Neural cell (in vitro differentiated cells): Measurements from ENCODE around the gene SNX24. TPM values are rescaled to one million over a fixed set of nuclear protein-coding genes. Genes with fewer than 3 reads are reported as not detected.

ENCODE experiments used
- H2AFZ ChIP-seq: fragments of 200-600, 300-800 bp; sonication (generic), shearing (Covaris generic); 2 replicates; pipeline ENCODE4 v1.6.0; 2014; ENCODE audit warnings: low read depth, mild to moderate bottlenecking, antibody characterized with exemption, low read length, moderate library complexity
- H3F3A ChIP-seq: fragments of 200-600 bp; shearing (Covaris generic); 2 replicates; pipeline ENCODE4 v1.6.1; 2016; ENCODE audit warnings: mild to moderate bottlenecking, moderate library complexity, mixed read lengths, antibody characterized with exemption, low read length; ENCODE audit not compliant: insufficient read depth, poor library complexity, severe bottlenecking
- H3K27ac ChIP-seq: fragments of 200-600, 300-800 bp; sonication (generic), shearing (Covaris generic); 2 replicates; pipeline ENCODE4 v1.5.1; 2014; ENCODE audit warnings: mild to moderate bottlenecking, low read length, moderate library complexity
- H3K27me3 ChIP-seq: fragments of 300-800, 200-600 bp; sonication (generic), shearing (Covaris generic); 2 replicates; pipeline ENCODE4 v1.6.0; 2014; ENCODE audit warnings: mild to moderate bottlenecking, low read depth, low read length, moderate library complexity; ENCODE audit not compliant: insufficient read depth
- H3K36me3 ChIP-seq: fragments of 300-800, 200-600 bp; sonication (generic), shearing (Covaris generic); 2 replicates; pipeline ENCODE4 v1.5.1; 2014; ENCODE audit warnings: mild to moderate bottlenecking, antibody characterized with exemption, low read length, moderate library complexity; ENCODE audit not compliant: insufficient read depth
- H3K4me2 ChIP-seq: fragments of 300-800, 200-600 bp; sonication (generic), shearing (Covaris generic); 2 replicates; pipeline ENCODE4 v1.6.0; 2014; ENCODE audit warnings: mild to moderate bottlenecking, low read length
- H3K4me3 ChIP-seq: fragments of 300-800, 200-600 bp; sonication (generic), shearing (Covaris generic); 2 replicates; pipeline ENCODE4 v1.5.1; 2014; ENCODE audit warnings: mild to moderate bottlenecking, low read length, moderate library complexity
- H3K79me2 ChIP-seq: fragments of 200-600 bp; shearing (Covaris generic); replicated peaks from 2 replicates; pipeline ENCODE4 v1.6.0; 2014; ENCODE audit warnings: mild to moderate bottlenecking, low read length, moderate library complexity; ENCODE audit not compliant: insufficient read depth
- H3K9ac ChIP-seq: fragments of 300-800, 200-600 bp; sonication (generic), shearing (Covaris generic); 2 replicates; pipeline ENCODE4 v1.6.1; 2016; ENCODE audit warnings: mild to moderate bottlenecking, low read length, mixed read lengths
- H3K9me2 ChIP-seq: fragments of 200-600 bp; shearing (Covaris generic); 2 replicates; pipeline ENCODE4 v1.6.1; 2016; ENCODE audit warnings: mild to moderate bottlenecking, low read length, mixed read lengths; ENCODE audit not compliant: insufficient read depth
- H3K9me3 ChIP-seq: fragments of 200-600, 300-800 bp; sonication (generic), shearing (Covaris generic); 2 replicates; pipeline ENCODE4 v1.6.1; 2016; ENCODE audit warnings: mild to moderate bottlenecking, mixed run types, low read length, moderate library complexity, mixed read lengths
- H4K20me1 ChIP-seq: fragments of 200-600 bp; shearing (Covaris generic); 2 replicates; pipeline ENCODE4 v1.6.1; 2016; ENCODE audit warnings: mild to moderate bottlenecking, mixed run types; ENCODE audit not compliant: insufficient read depth
- EP300 ChIP-seq: fragments of 450-650 bp; conservative IDR thresholded peaks from 2 replicates; pipeline ENCODE4 v1.6.1; 2014; ENCODE audit warnings: antibody characterized with exemption, mild to moderate bottlenecking, moderate library complexity; ENCODE audit not compliant: poor library complexity, severe bottlenecking
- EZH2 ChIP-seq: fragments of 200-600, 300-800 bp; shearing (Covaris generic), sonication (generic); IDR thresholded peaks from 2 replicates; pipeline ENCODE4 v1.6.1; 2014; ENCODE audit warnings: antibody characterized with exemption, low read length, borderline replicate concordance, mild to moderate bottlenecking; ENCODE audit not compliant: insufficient read depth, poor library complexity, severe bottlenecking
- MXI1 ChIP-seq: fragments of 450-650 bp; conservative IDR thresholded peaks from 2 replicates; pipeline ENCODE4 v1.6.1; 2014; ENCODE audit warnings: antibody characterized with exemption, mild to moderate bottlenecking; ENCODE audit not compliant: poor library complexity, severe bottlenecking
- POLR2AphosphoS5 ChIP-seq: IDR thresholded peaks from 2 replicates; pipeline ENCODE4 v1.6.1; 2012
- RAD21 ChIP-seq: fragments of 450-650 bp; conservative IDR thresholded peaks from 2 replicates; pipeline ENCODE4 v1.6.1; 2014; ENCODE audit warnings: antibody characterized with exemption, mild to moderate bottlenecking, moderate library complexity
- SMC3 ChIP-seq: fragments of 450-650 bp; conservative IDR thresholded peaks from 2 replicates; pipeline ENCODE4 v1.6.1; 2014; ENCODE audit warnings: antibody characterized with exemption, mild to moderate bottlenecking, moderate library complexity; ENCODE audit not compliant: poor library complexity
- TAF1 ChIP-seq: IDR thresholded peaks from 2 replicates; pipeline ENCODE4 v1.6.1; 2012; ENCODE audit warnings: low read depth
- polyA plus RNA-seq: library from polyadenylated mRNA; depleted of rRNA; stranded (reverse); fragments of >200 nt; gene quantifications from 2 replicates; pipeline ENCODE4 v1.2.3, GENCODE V29; 2014
- TF ChIP-seq, protein P1 (sequence below): fragments of 450-650 bp; IDR thresholded peaks from 2 replicates; pipeline ENCODE4 v1.5.1; 2014; ENCODE audit warnings: antibody characterized with exemption, mild to moderate bottlenecking, moderate library complexity; ENCODE audit not compliant: poor library complexity, severe bottlenecking
- TF ChIP-seq, protein P2 (sequence below): IDR thresholded peaks from 2 replicates; pipeline ENCODE4 v1.6.1; 2012; ENCODE audit warnings: borderline replicate concordance

SNX24 gene
- polyA plus RNA-seq, 1 donor from 2014 or later, result 12.8 TPM

DNA sequence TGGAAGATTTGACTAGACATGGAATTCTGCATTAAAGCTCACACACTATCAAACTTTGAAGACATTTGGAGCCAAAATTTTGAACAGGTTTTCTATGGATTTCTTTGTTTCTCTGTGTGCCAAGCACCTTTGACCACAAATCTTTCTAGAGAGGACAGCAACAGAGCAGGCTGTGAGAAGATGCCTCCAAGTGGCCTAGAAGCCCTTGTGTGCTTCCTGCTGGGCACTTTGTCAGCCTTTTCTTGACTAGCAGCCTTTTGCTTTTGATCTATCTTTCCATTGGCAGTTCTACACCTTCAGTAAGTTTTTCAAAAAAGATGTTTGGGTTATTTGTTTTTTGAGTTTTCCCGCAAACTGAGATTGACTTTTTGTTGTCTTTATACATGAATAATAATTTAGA lies 84.6 kb downstream of the SNX24 start:
- TF ChIP-seq EZH2 (no peak), EP300 (no peak), SMC3 (no peak), MXI1 (no peak), POLR2AphosphoS5 (no peak), RAD21 (no peak)
- TF ChIP-seq, protein P1, sequence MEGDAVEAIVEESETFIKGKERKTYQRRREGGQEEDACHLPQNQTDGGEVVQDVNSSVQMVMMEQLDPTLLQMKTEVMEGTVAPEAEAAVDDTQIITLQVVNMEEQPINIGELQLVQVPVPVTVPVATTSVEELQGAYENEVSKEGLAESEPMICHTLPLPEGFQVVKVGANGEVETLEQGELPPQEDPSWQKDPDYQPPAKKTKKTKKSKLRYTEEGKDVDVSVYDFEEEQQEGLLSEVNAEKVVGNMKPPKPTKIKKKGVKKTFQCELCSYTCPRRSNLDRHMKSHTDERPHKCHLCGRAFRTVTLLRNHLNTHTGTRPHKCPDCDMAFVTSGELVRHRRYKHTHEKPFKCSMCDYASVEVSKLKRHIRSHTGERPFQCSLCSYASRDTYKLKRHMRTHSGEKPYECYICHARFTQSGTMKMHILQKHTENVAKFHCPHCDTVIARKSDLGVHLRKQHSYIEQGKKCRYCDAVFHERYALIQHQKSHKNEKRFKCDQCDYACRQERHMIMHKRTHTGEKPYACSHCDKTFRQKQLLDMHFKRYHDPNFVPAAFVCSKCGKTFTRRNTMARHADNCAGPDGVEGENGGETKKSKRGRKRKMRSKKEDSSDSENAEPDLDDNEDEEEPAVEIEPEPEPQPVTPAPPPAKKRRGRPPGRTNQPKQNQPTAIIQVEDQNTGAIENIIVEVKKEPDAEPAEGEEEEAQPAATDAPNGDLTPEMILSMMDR, result no peak
- TF ChIP-seq, protein P2, sequence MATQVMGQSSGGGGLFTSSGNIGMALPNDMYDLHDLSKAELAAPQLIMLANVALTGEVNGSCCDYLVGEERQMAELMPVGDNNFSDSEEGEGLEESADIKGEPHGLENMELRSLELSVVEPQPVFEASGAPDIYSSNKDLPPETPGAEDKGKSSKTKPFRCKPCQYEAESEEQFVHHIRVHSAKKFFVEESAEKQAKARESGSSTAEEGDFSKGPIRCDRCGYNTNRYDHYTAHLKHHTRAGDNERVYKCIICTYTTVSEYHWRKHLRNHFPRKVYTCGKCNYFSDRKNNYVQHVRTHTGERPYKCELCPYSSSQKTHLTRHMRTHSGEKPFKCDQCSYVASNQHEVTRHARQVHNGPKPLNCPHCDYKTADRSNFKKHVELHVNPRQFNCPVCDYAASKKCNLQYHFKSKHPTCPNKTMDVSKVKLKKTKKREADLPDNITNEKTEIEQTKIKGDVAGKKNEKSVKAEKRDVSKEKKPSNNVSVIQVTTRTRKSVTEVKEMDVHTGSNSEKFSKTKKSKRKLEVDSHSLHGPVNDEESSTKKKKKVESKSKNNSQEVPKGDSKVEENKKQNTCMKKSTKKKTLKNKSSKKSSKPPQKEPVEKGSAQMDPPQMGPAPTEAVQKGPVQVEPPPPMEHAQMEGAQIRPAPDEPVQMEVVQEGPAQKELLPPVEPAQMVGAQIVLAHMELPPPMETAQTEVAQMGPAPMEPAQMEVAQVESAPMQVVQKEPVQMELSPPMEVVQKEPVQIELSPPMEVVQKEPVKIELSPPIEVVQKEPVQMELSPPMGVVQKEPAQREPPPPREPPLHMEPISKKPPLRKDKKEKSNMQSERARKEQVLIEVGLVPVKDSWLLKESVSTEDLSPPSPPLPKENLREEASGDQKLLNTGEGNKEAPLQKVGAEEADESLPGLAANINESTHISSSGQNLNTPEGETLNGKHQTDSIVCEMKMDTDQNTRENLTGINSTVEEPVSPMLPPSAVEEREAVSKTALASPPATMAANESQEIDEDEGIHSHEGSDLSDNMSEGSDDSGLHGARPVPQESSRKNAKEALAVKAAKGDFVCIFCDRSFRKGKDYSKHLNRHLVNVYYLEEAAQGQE, result no peak
- Histone ChIP-seq H3K4me3 (no peak overlapping the region), H4K20me1 (no peaks in the 10 kb centered on the region), H3K79me2 (no peaks in the 10 kb centered on the region), H3K9ac (no peak overlapping the region), H2AFZ (no peak overlapping the region), H3K27ac (no peak overlapping the region), H3K4me2 (no peak overlapping the region), H3K27me3 (no peaks in the 10 kb centered on the region), H3K9me2 (no peaks in the 10 kb centered on the region), H3F3A (no peaks in the 10 kb centered on the region), H3K36me3 (no peaks in the 10 kb centered on the region), H3K9me3 (no peaks in the 10 kb centered on the region)

DNA sequence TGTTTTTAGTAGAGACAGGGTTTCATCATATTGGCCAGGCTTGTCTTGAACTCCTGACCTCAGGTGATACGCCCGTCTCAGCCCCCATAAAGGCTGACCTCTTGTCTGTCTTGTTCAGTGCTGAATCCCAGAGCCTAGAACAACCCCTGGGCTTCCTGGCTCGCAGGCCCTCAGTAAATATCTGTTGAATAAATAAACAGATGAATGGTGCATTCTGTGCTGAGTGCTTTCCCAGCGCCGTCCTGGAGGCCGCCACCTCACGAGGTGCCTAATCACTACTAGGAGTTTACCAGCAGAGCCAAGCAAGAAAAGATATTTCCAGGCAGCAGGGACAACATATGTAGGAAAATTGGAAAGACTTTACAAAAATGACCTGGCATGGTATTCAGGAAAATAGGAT lies 88.5 kb downstream of the SNX24 start:
- no peaks in the 10 kb centered on the region for H3K36me3 ChIP-seq
- H3K9me2 ChIP-seq, result no peaks in the 10 kb centered on the region
- TF ChIP-seq, protein P1, result no peak
- TF ChIP-seq, protein P2, result no peak
- no peak for TF ChIP-seq RAD21
- no peak for TF ChIP-seq MXI1
- no peak for TF ChIP-seq EP300
- TF ChIP-seq POLR2AphosphoS5, result no peak
- no peak for TF ChIP-seq TAF1
- no peak for TF ChIP-seq EZH2
- no peak for TF ChIP-seq SMC3
- no peak overlapping the region for H2AFZ ChIP-seq
- H3K4me2 ChIP-seq, result no peak overlapping the region
- no peaks in the 10 kb centered on the region for H4K20me1 ChIP-seq
- no peaks in the 10 kb centered on the region for H3K79me2 ChIP-seq
- no peak overlapping the region for H3K9ac ChIP-seq
- no peaks in the 10 kb centered on the region for H3K9me3 ChIP-seq
- H3K4me3 ChIP-seq, result no peak overlapping the region
- H3K27ac ChIP-seq, result no peak overlapping the region
- H3F3A ChIP-seq, result no peaks in the 10 kb centered on the region
- no peaks in the 10 kb centered on the region for H3K27me3 ChIP-seq
